Skin epidermis (tissue), 12 donors: ENCODE results near the gene RCBTB2.
A peak's percentile ranks its signal among the peaks of the same experiment; 100 is the strongest.

Experiments
- H3K27ac ChIP-seq, 21 experiments: fragments of 200-600 bp; sonication (generic) in 11 of 21; one replicate each; pipeline ENCODE4 v1.5.0; 2020; ENCODE audit warnings: mild to moderate bottlenecking in 3 of 21, inconsistent platforms in 2 of 21, moderate library complexity in 2 of 21
- H3K4me3 ChIP-seq, 7 experiments: fragments of 200-600 bp; sonication (generic) in 2 of 7; one replicate each; pipeline ENCODE4 v1.5.0; 2020; ENCODE audit warnings: inconsistent platforms in 2 of 7, mild to moderate bottlenecking in 2 of 7, moderate library complexity in 1 of 7

The RCBTB2 gene

DNA sequence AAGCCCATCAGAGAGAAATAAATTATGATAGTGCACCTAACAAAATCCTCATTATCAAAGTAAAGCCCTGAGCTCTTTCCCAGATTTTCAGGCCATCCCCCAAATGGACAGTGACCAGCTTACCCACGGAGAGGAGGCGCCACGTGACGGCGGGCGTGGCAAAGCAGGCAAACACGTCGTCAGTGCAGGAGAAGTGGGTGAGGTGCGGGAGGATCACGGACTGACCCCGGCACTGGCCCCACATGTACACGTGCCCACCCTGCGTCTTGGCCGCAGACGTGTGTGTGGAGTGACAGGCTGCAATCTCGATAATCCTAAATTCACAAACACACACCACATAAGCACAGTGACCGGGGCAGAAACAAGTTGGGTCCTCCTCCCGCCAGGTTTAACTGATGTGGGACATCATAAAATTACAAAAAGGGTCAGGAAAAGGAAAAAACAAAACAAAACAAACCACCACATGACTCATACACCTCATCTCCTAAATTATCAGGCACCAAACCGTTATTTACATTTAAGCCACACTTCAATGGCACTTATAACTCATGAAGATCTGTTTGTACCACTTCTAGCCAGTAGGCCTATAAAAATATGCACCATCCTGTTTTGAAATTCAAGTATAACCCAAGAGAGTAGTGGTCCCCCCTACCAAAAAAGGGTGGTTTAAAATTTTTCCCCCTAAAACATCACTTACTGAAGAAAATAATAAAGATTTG lies 30.1 kb downstream of the RCBTB2 start:
- peak overlapping the region in 7 of 21 experiments; percentile 16 to 94 (median 76) for H3K27ac ChIP-seq

GRCh38 chr13:48501705-48502104 lies 31.2 kb downstream of the RCBTB2 start:
- Histone ChIP-seq H3K27ac (peak overlapping the region in 15 of 21 experiments; percentile 8 to 94 (median 72)), H3K4me3 (no peak overlapping the region)

More for the DNA sequence above, 30.1 kb downstream of the RCBTB2 start:
- H3K4me3 ChIP-seq = no peak overlapping the region

DNA sequence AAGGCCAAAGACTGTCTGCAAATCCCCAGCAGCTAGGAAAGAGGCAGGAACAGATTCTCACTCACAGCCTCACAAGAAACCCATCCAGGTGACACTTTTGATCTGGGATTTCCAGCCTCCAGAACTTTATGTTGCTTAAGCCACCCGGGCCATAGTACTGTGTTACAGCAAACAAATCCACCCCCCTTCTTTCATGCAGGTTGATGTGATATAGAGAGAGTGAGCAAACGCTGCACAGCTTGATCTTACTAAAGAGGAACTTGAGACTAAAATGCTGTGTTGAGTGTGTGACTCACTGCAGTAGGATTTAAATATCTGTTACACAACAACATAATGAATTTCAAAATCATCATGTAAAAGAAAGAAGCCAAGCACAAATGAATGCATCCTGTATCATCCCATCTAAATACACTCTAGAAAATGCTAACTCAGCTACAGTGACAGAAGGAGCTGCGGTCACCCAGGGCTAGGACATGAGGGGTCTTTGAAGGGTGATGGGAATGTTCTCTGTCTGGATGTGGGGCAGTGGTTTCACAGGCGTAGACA lies 32.2 kb downstream of the RCBTB2 start:
- Histone ChIP-seq H3K27ac (peak overlapping the region in 19 of 21 experiments; percentile 11 to 94 (median 68)), H3K4me3 (no peak overlapping the region)

DNA sequence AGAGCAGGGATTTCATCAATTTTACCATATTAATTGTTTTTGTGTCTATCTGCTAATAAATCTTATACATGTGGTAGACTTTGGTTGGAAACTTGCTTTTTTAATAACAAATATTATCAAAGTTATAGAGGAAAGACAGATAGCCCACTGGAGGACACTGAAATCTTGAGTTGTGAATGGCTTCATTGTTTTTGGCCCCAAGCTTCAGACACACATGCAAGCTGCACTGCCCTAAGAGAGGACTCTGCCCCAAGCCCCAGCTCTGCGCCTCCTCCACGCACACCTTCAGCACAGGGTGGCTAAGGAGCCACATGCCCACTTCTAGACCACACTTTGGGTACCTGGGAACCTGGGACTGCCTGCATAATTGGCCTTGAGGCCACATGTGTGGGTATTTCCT lies 35.2 kb downstream of the RCBTB2 start:
- Histone ChIP-seq H3K4me3 (no peak overlapping the region), H3K27ac (peak overlapping the region in 2 of 21 experiments; percentile 44 to 51)

- Histone ChIP-seq H3K27ac (peak overlapping the region in 3 of 21 experiments; percentile 11 to 51 (median 14)), H3K4me3 (no peak overlapping the region)
Observed at GRCh38 chr13:48496271-48497161, 36.4 kb downstream of the RCBTB2 start.

DNA sequence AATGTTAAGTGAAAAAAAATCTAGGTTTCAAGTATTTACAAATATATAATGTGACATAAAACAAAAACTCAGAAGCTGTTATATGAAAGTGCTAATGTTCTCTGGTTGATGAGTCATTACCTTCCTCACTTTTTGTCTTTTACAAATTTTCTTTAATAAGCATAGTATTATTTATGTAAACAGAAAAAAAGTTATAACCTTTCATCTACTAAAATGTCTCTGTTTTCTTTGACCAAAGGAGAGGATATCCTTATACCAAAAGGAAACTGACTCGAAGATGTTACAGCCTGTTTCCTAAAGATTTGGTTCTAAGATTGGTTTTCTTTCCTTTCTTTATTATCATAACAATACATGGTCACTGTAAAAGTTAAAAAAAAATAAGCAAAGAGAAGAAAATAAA lies 38.0 kb downstream of the RCBTB2 start:
- Histone ChIP-seq H3K27ac (peak overlapping the region in 7 of 21 experiments; percentile 2 to 94 (median 42)), H3K4me3 (no peak overlapping the region)

DNA sequence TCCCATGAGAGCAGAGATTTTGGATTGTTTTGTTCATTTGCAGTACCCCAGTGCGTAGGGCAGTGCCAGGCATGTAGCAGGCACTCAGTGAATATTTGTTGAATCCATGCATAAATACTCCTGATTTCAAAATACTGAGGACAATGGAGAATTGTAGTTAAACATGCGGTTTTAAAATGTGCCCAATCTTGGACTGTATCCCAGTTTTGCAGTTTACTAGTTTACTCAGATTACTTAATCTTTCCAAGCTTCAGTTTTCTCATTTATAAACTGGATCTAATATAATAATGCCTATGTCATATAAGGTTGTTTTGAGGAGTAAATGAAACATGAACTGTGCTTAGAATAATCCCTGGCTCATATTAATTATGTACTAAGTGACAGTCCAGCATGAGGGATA lies 39.0 kb downstream of the RCBTB2 start:
- Histone ChIP-seq H3K4me3 (no peak overlapping the region), H3K27ac (peak overlapping the region in 15 of 21 experiments; percentile 2 to 95 (median 79))

GRCh38 chr13:48493066-48493765 lies 39.7 kb downstream of the RCBTB2 start:
- peak overlapping the region in 18 of 21 experiments; percentile 18 to 95 (median 80) for H3K27ac ChIP-seq
- peak overlapping the region in 2 of 7 experiments; percentile 21 to 30 for H3K4me3 ChIP-seq

- peak overlapping the region in 20 of 21 experiments; percentile 53 to 95 (median 78) for H3K27ac ChIP-seq
Observed at GRCh38 chr13:48492470-48493065, 40.3 kb downstream of the RCBTB2 start.

DNA sequence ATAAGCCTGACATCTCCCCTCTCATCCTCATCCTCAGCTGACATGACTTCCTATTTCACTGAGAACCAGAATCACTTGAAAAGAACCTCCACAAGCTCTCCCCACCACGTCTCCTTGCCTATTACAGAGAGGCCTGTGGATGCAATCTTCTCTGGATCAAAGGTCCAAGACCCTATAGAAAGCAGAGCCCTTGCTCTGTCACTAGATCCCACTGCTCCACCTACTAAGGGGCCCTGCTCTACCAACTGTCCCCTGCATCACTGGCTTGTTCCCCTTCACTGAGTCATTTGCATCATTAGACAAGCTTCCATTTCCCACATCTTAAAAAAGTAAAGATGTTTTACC lies 40.8 kb downstream of the RCBTB2 start:
- peak overlapping the region in 20 of 21 experiments; percentile 53 to 95 (median 78) for H3K27ac ChIP-seq

More at GRCh38 chr13:48492470-48493065, 40.3 kb downstream of the RCBTB2 start:
- peak overlapping the region in 6 of 7 experiments; percentile 17 to 30 (median 20) for H3K4me3 ChIP-seq

DNA sequence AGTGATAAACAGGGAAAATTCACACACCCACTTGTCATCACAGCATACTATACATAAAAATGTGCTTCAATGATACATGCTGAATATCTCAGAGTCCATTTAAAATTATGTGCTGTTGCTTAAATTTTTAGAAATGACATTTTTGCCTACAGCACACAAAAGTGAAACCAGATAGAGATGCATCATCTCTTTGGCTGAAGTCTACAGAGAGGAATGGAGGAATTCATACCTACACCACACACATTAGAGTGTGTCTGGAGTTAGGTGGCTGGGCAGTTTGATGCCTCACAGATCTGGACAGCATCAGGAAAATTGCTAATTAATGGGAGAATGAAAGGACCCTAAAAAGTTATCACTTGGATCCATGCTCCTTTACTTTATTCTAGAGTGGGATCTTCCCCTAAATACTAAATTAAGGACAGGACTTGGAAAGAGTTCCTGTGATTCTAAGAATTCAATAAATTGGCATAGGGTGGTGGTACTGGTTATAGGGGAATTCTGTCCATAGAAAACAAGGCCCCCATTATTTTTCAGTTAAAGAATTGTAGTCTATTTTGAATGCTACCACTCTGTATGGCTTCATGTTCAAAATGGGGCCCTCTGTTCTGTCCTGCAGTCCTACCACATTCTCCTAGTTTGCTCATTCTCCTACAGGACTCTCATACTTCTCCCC lies 41.3 kb downstream of the RCBTB2 start:
- Histone ChIP-seq H3K4me3 (peak overlapping the region in 6 of 7 experiments; percentile 17 to 30 (median 20)), H3K27ac (peak overlapping the region in 20 of 21 experiments; percentile 53 to 95 (median 78))

More for the DNA sequence above, 40.8 kb downstream of the RCBTB2 start:
- peak overlapping the region in 6 of 7 experiments; percentile 17 to 30 (median 20) for H3K4me3 ChIP-seq

DNA sequence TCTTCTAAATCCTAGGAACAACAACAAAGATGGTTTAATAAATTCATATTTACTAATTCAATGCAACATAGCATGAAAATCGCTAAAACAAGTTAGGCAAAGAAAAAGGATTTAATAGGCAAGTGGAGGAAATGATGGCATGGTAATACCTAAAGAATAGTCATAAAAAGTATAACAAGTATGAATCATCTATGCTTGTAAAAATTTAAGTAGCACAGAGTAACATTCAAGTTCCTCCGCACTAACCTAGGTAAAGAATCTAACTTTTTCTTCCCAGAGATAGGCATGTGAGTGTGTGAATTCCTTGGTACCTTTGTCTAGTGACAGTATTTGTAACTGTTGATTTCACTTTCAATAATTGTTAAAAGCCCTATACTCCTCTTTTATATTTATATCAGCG lies 42.6 kb downstream of the RCBTB2 start:
- Histone ChIP-seq H3K27ac (peak overlapping the region in 11 of 21 experiments; percentile 4 to 95 (median 82)), H3K4me3 (peak overlapping the region in 1 of 7 experiments; percentile 24)

- H3K4me3 ChIP-seq = no peak overlapping the region
- H3K27ac ChIP-seq = peak overlapping the region in 9 of 21 experiments; percentile 28 to 95 (median 82)
Observed at GRCh38 chr13:48489666-48490065, 43.2 kb downstream of the RCBTB2 start.

DNA sequence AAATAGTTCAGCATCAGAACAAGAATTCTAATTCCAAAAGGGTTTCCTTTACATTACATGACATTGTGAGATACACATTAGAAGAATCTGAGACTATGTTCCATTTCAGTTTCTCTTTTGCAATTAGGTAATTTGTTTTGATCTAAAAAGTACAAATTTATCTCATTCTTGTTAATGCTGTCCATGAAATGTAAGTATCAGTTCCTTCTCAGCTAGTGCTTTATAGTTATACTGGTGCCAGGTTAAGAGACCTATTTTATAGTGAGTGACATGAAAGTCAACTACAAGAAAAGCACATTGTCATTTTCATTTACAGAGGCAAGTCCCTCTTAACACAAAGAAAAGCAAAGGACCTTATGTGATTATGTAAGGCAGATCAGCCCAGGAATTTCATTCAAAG lies 43.9 kb downstream of the RCBTB2 start:
- H3K4me3 ChIP-seq = no peak overlapping the region
- H3K27ac ChIP-seq = peak overlapping the region in 7 of 21 experiments; percentile 22 to 95 (median 82)

GRCh38 chr13:48487968-48488367 lies 44.9 kb downstream of the RCBTB2 start:
- H3K27ac ChIP-seq = peak overlapping the region in 2 of 21 experiments; percentile 20 to 94
- no peak overlapping the region for H3K4me3 ChIP-seq

GRCh38 chr13:48486836-48487235 lies 46.0 kb downstream of the RCBTB2 start:
- H3K4me3 ChIP-seq = no peak overlapping the region
- H3K27ac ChIP-seq = no peak overlapping the region

- Histone ChIP-seq H3K27ac (no peak overlapping the region), H3K4me3 (no peak overlapping the region)
Observed at GRCh38 chr13:48486362-48486761, 46.5 kb downstream of the RCBTB2 start.

DNA sequence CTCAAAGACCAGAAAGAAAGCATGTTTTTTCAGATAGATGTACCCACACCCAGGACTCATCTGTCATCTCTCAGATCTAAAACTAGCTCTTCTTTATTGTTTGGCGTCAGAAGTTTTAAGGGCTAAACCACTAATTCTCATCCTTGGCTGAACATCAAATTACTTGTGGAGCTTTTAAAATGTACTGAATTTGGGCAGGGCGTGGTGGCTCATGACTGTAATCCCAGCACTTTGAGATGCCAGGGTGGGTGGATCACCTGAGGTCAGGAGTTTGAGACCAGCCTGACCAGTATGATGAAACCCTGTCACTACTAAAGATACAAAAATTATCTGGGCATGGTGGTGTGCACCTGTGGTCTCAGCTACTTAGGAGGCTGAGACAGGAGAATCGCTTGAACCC lies 47.4 kb downstream of the RCBTB2 start:
- Histone ChIP-seq H3K4me3 (no peak overlapping the region), H3K27ac (peak overlapping the region in 2 of 21 experiments; percentile 1 to 18)
